MM.1S (cell line): ENCODE data around the gene MYO9B.

Source experiments
- DNase-seq: peaks from one replicate; pipeline ENCODE4 v3.0.0-alpha.2; 2015
- H2AFZ ChIP-seq: fragments of 300-600 bp; sonication (generic); 2 replicates; pipeline ENCODE4 v1.6.0; 2016; ENCODE audit warnings: antibody characterized with exemption, low read length
- H3F3A ChIP-seq: fragments of 300-600 bp; sonication (generic); 2 replicates; pipeline ENCODE4 v1.6.1; 2016; ENCODE audit warnings: mild to moderate bottlenecking, antibody characterized with exemption, low read length, moderate library complexity, mixed read lengths; ENCODE audit not compliant: insufficient read depth
- H3K27ac ChIP-seq: fragments of 300-600 bp; sonication (generic); 2 replicates; pipeline ENCODE4 v1.5.1; 2016; ENCODE audit warnings: mild to moderate bottlenecking, low read length
- H3K27me3 ChIP-seq: fragments of 300-600 bp; sonication (generic); replicated peaks from 2 replicates; pipeline ENCODE4 v1.6.0; 2016; ENCODE audit warnings: low read length; ENCODE audit not compliant: insufficient read depth
- H3K36me3 ChIP-seq: fragments of 300-600 bp; sonication (generic); replicated peaks from 2 replicates; pipeline ENCODE4 v1.6.1; 2016; ENCODE audit warnings: mild to moderate bottlenecking, low read length, mixed read lengths; ENCODE audit not compliant: insufficient read depth
- H3K4me1 ChIP-seq: fragments of 300-600 bp; sonication (generic); 2 replicates; pipeline ENCODE4 v1.6.1; 2016; ENCODE audit warnings: low read length, mixed read lengths
- H3K4me2 ChIP-seq: fragments of 300-600 bp; sonication (generic); 2 replicates; pipeline ENCODE4 v1.6.0; 2016; ENCODE audit warnings: low read depth, low read length
- H3K4me3 ChIP-seq: fragments of 300-600 bp; sonication (generic); 2 replicates; pipeline ENCODE4 v1.5.1; 2016; ENCODE audit warnings: low read length, mixed read lengths
- H3K79me2 ChIP-seq: fragments of 300-600 bp; sonication (generic); 2 replicates; pipeline ENCODE4 v1.6.1; 2016; ENCODE audit warnings: mixed run types, low read length, mixed read lengths
- H3K9ac ChIP-seq: fragments of 300-600 bp; sonication (generic); 2 replicates; pipeline ENCODE4 v1.6.1; 2016; ENCODE audit warnings: low read length, mixed read lengths
- H3K9me2 ChIP-seq: fragments of 300-600 bp; sonication (generic); replicated peaks from 2 replicates; pipeline ENCODE4 v1.6.1; 2016; ENCODE audit warnings: mild to moderate bottlenecking, low read length, mixed read lengths; ENCODE audit not compliant: insufficient read depth
- H3K9me3 ChIP-seq: fragments of 300-600 bp; sonication (generic); replicated peaks from 2 replicates; pipeline ENCODE4 v1.6.1; 2016; ENCODE audit warnings: mild to moderate bottlenecking, low read length, mixed read lengths; ENCODE audit not compliant: insufficient read depth
- H4K20me1 ChIP-seq: fragments of 300-600 bp; sonication (generic); 2 replicates; pipeline ENCODE4 v1.6.1; 2016; ENCODE audit warnings: mild to moderate bottlenecking, low read length, moderate library complexity, mixed read lengths; ENCODE audit not compliant: insufficient read depth
- CTCF ChIP-seq: fragments of 300-600 bp; sonication (generic); IDR thresholded peaks from 2 replicates; pipeline ENCODE4 v1.5.1; 2016; ENCODE audit warnings: antibody characterized with exemption, low read length, mixed read lengths
- EZH2 ChIP-seq: fragments of 300-600 bp; sonication (generic); optimal IDR thresholded peaks from 2 replicates; pipeline ENCODE3; 2017; ENCODE audit warnings: low read depth, mild to moderate bottlenecking, antibody characterized with exemption, low read length, mixed read lengths
- EZH2phosphoT487 ChIP-seq: fragments of 300-600 bp; sonication (generic); IDR thresholded peaks from 2 replicates; pipeline ENCODE4 v1.6.1; 2018; ENCODE audit warnings: antibody characterized with exemption, low read length

MYO9B gene

GRCh38 chr19:17075864-17076542 lies 426 bp downstream of the MYO9B start:
- Histone ChIP-seq H2AFZ (peak overlapping the region; percentile 75), H3K27me3 (no peaks in the 10 kb centered on the region), H3K4me3 (peak overlapping the region; percentile 81), H3K9me3 (no peaks in the 10 kb centered on the region), H3K4me1 (peaks cover 22% of the 10 kb centered on the region), H3F3A (peaks cover 38% of the 10 kb centered on the region), H3K36me3 (no peaks in the 10 kb centered on the region; the same call in 1 of the 2 replicates), H3K79me2 (peaks cover 82% of the 10 kb centered on the region), H3K9ac (peak overlapping the region; percentile 75), H3K4me2 (peak overlapping the region; percentile 96), H3K27ac (no peak overlapping the region), H4K20me1 (no peaks in the 10 kb centered on the region), H3K9me2 (no peaks in the 10 kb centered on the region)
- DNase-seq = peak; percentile 31
- no peak for TF ChIP-seq CTCF
- no peak for TF ChIP-seq EZH2phosphoT487
- TF ChIP-seq EZH2 = no peak

- Histone ChIP-seq H3K9me3 (no peaks in the 10 kb centered on the region), H4K20me1 (no peaks in the 10 kb centered on the region), H3K9ac (peak overlapping the region; percentile 75; the same call in 1 of the 2 replicates), H3K4me2 (peak overlapping the region; percentile 96), H3K9me2 (no peaks in the 10 kb centered on the region), H3K36me3 (no peaks in the 10 kb centered on the region; the same call in 1 of the 2 replicates), H3K4me3 (peak overlapping the region; percentile 81), H3K27me3 (no peaks in the 10 kb centered on the region), H3K27ac (no peak overlapping the region), H3F3A (peaks cover 38% of the 10 kb centered on the region), H2AFZ (0 out of 2 replicates have a peak overlapping the region, but pooled peaks have one; percentile 75), H3K4me1 (peaks cover 22% of the 10 kb centered on the region), H3K79me2 (peaks cover 82% of the 10 kb centered on the region)
- TF ChIP-seq CTCF (no peak), EZH2 (no peak), EZH2phosphoT487 (no peak)
- no peak for DNase-seq
Observed at GRCh38 chr19:17076543-17076991, 990 bp downstream of the MYO9B start.

- Histone ChIP-seq H4K20me1 (no peaks in the 10 kb centered on the region), H3K4me3 (no peak overlapping the region), H3K9ac (no peak overlapping the region), H3F3A (peaks cover 38% of the 10 kb centered on the region), H3K27ac (no peak overlapping the region), H3K9me3 (no peaks in the 10 kb centered on the region), H3K9me2 (no peaks in the 10 kb centered on the region), H3K27me3 (no peaks in the 10 kb centered on the region), H3K79me2 (peaks cover 85% of the 10 kb centered on the region), H3K36me3 (no peaks in the 10 kb centered on the region; the same call in 1 of the 2 replicates), H3K4me1 (peaks cover 22% of the 10 kb centered on the region), H3K4me2 (no peak overlapping the region), H2AFZ (no peak overlapping the region)
- TF ChIP-seq EZH2phosphoT487 (no peak), EZH2 (no peak), CTCF (no peak)
- DNase-seq = no peak
Observed at GRCh38 chr19:17077447-17078028, 2.0 kb downstream of the MYO9B start.
